Stimulated activated CD8-positive, alpha-beta memory T cell treated with anti-CD3 and anti-CD28 coated beads, Interleukin-7, amount 100 ng/mL, for 24 hours (primary cell): Measurements from ENCODE around the gene ACO2.

ENCODE experiments used
- DNase-seq: peaks from one replicate; pipeline ENCODE4 v3.0.0-alpha.2; 2020; ENCODE audit warnings: low read depth

The ACO2 gene

DNA sequence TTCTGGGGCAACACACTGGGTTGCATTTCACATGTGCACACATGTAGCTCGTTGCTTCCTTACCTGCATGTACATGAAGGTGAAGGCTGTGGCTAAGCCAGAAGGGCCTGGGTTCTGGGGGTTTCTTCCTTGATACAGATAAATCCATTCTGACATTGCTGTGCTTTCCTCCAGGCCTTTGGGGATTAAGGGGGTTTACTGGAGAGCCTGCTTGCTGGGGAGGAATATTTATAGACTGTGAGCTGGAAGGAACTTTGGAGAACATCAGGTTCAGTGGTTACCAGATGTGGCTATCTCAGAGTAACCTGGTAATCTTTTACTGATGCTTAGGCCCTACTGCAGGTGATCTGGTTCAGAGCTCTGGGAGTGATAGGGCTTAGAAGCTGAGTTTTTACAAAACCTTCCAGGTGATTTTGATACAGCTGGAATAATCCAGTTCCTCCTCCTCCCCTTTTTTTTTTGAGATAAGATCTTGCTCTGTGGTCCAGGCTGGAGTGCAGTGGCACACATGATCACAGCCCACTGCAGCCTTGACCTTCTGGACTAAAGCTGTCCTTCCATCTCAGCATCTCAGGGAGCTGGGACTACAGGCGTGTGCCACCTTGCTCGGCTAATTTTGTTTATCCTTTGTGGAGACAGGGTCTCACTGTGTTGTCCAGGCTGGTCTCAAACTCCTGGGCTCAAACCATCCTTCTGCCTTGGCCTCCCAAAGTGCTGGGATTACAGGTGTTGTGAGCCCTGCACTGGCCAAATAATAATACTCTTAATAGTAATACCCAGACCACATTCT lies 19.9 kb downstream of the ACO2 start:
- DNase-seq: no peak

- no peak for DNase-seq
These were observed 22.6 kb downstream of the ACO2 start for GRCh38 chr22:41491374-41492100.

- no peak for DNase-seq
These were observed 29.5 kb downstream of the ACO2 start for GRCh38 chr22:41498303-41498835.

GRCh38 chr22:41499624-41500280 lies 30.8 kb downstream of the ACO2 start:
- no peak for DNase-seq

DNA sequence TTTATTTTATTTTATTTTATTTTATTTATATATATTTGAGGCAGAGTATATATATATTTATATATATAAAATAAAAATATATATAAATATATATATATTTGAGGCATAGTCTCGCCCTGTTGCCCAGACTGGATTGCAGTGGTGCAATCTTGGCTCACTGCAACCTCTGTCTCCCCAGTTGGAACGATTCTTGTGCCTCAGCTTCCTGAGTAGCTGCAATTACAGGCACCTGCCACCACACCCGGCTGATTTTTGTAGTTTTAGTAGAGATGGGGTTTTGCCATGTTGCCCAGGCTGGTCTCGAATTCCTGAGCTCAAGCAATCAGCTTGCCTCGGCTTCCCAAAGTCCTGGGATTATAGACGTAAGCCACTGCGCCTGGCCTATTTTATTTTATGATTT lies 31.4 kb downstream of the ACO2 start:
- no peak for DNase-seq

GRCh38 chr22:41501209-41501608 lies 32.3 kb downstream of the ACO2 start:
- DNase-seq: no peak

DNA sequence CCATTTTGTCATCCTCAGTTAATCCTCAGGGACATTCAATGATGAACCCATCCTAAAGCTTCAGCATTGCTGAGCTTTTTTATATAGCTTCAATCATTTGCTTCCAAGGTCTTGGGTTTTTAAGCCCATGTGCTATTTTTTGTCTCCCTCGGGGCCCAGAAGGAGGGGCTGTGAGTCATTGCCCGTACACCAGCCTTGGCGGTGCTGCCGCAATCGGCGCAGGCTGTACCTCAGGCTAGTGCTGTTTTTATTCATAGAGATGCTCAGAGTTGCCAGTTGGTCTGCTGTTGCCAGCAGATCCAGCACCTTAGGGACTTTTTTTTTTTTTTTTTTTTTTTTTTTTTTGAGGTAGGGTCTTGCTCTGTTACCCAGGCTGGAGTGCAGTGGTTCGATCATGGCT lies 35.5 kb downstream of the ACO2 start:
- no peak for DNase-seq

DNA sequence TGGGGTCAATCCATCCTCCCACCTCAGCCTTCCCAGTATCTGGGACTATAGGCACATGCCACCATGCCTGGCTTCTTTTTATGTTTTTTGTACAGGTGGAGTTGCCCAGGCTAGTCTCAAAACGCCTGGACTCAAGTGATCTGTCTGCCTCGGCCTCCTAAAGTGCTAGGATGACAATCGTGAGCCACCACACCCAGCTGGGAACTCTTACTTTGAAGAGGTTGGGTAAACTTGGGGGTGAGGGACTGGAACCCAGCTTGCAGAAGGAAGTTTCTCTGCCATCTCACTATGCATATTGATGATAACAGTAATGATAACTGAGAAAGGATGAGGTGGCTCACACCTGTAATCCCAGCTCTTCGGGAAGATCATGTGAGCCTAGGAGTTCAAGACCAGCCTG lies 35.9 kb downstream of the ACO2 start:
- no peak for DNase-seq

DNA sequence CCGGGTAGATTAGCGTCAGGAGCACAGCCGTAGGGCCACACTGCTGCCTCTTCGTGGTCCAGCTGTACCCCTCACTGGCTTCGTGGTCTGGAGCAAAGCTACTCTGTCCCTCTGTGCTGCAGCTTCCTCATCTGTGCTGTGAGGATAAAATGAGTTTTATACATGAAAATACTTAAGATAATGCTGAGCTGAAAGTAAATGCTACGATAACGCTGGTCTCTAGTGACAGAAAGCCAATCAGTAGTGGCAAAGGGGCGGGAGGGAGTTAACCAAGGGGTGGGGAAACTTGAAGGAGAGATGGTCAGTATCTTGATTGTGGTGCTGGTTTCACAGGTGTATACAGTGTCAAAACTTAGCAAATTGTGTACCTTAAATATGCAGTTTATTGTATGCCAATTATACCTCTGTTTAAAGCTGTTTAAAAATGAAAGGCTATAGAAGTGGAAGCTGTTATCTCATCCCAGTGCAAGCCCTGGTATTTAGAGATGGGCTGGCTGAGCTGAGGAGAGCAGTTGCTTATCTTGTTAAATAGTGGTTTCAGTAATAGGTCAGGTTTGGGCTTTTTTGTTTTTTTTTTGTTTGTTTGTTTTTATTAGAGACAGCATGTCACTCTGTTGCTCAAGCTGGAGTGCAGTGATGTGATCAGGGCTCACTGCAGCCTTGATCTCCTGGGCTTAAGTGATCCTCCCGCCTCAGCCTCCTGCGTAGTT lies 36.7 kb downstream of the ACO2 start:
- no peak for DNase-seq

GRCh38 chr22:41507330-41508063 lies 38.6 kb downstream of the ACO2 start:
- no peak for DNase-seq

GRCh38 chr22:41508770-41509170 lies 39.9 kb downstream of the ACO2 start:
- DNase-seq: no peak

DNA sequence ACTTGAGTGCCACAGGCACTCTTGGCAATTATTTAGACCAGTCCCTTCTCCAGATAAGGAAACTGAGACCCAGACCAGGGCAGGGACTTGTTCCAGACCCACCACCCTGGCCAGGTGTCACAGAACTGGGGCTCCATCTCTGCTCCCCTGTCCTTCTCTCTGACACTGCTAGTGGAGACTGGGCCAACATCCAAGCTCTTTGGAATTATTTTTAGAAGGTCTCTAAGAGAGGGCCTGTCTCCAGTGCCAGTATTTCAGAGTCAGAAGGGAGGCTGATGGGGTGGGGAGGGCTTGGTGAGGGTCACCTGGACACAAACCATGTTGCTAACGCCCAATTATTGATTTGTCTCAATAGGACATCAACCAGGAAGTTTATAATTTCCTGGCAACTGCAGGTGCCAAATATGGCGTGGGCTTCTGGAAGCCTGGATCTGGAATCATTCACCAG lies 42.6 kb downstream of the ACO2 start:
- DNase-seq: no peak

DNA sequence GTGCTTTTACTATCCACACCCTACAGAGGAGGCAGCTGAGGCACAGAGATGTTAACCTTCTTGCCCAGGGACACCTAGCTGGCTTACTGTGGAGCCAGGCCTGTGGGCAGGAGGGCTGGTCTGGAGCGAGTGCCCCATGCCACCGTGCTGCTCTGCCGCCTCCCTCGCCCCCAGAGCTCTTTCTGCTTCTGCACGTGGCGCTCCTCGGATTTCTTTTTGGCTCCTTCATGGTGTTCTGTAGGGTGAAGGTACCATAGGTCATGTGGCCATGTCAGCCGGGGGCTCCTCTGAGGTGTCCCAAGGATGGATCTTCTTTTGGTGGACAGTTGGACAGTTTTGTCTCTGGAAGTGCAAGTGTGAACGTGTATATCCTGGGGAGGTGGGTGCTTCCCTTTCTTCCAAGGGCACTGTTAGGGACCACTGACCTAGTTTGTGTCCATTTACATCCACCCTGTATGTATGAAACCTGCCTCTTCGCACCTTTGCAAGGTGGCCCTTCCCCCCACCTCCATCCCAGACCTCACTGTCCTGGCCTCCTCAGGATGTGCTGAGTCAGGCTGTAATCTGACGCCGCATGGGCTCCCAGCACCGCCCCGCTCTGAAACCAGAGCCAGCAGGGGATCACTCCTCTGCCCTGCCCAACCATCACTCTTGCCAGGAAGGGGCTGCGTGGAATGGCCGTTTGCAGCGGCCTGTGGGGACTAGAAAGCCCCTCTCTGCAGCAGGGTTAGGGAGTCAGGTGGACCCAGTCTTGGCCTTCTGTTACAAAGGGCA lies 43.7 kb downstream of the ACO2 start:
- no peak for DNase-seq

DNA sequence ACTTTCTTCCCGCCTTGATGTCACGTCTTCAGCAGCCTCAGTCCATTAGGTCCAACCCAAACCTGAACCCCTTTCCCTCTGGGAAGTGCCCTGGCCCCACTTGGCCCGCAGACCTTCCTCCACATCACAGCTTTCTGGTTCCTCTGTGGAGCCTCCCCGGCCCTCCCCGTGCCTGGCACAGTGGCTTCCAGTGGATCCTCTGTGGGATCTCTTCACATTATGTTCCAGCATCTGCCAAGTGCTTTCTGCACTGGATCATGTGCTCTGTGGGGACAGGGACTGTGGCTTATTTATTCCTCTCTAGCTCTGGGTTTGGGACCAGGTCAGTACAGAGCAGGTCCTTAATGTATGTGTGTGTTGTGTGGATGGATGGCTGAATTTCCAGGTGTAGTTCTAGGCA lies 44.5 kb downstream of the ACO2 start:
- no peak for DNase-seq

GRCh38 chr22:41516462-41516861 lies 47.5 kb downstream of the ACO2 start:
- no peak for DNase-seq

GRCh38 chr22:41517172-41518047 lies 48.5 kb downstream of the ACO2 start:
- DNase-seq: no peak

- DNase-seq: no peak
These were observed 49.1 kb downstream of the ACO2 start for GRCh38 chr22:41518048-41518347.

- no peak for DNase-seq
These were observed 52.2 kb downstream of the ACO2 start for GRCh38 chr22:41521126-41521525.

DNA sequence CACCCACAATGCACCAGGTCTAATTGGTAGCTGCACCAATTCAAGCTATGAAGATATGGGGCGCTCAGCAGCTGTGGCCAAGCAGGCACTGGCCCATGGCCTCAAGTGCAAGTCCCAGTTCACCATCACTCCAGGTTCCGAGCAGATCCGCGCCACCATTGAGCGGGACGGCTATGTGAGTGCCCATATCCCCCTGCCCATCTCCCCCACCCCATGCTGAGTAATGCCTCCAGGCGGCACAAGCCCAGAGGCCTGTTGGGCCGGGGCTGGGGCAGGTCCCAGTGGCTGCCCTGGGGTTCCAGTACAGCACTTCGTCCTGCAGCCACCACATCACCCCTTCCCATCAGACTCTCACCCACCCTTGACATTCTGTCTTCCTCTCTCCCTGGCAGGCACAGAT lies 53.9 kb downstream of the ACO2 start:
- no peak for DNase-seq
